ENCODE data around the gene CCDC86.

CCDC86 gene

DNA sequence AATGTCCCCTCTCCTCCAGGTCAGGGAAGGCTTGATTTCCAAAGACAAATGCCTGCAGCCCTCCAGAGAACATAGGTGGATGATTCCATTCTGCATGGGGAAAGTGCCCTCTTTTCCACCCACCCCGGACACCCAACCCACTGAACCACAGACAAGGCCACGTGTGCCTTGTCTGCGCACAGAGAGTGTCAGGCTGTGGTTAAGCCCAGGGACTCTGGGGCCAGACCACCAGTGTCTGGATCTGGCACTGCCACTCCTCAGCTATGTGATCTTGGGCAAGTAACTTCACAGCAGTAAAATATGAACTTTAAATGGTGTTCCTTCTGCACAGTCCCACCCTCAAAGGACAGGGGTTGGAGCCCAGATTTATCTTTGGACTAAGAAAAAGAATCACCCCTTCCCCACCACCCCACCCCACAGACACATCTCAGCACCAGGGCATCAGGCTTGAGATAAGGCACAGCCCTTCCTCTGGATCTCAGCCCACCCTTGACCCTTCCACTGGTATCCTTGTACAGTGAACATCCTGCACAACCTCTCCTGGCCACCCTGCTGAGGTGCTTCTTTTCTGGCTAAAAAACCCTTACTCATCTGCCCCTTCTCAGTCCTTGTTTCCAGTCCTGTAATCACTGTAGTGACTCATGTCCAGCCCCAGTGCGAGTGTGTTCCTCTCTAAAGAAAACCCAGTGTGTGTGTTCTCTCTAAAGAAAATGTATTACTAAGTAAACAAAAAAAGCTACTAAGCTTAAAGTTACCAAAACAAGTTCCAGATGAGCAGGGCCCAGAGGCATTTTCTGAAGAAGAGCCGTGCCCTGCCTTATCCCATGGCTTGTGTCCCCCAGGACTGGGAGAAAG lies 15.7 kb downstream of the CCDC86 start:
- in situ Hi-C loops (cut with MboI; ENCODE audit: low pct_unique_long_range_greater_than_20kb, low sequenced_read_pairs, unreplicated experiment), result loop anchor here (10.0 kb wide), 1 partner anchor 73 kb away; the partner anchor contains the start of gene MS4A10
- no peak for DNase-seq (ENCODE audit: low spot score)
- TF ChIP-seq, protein P1, sequence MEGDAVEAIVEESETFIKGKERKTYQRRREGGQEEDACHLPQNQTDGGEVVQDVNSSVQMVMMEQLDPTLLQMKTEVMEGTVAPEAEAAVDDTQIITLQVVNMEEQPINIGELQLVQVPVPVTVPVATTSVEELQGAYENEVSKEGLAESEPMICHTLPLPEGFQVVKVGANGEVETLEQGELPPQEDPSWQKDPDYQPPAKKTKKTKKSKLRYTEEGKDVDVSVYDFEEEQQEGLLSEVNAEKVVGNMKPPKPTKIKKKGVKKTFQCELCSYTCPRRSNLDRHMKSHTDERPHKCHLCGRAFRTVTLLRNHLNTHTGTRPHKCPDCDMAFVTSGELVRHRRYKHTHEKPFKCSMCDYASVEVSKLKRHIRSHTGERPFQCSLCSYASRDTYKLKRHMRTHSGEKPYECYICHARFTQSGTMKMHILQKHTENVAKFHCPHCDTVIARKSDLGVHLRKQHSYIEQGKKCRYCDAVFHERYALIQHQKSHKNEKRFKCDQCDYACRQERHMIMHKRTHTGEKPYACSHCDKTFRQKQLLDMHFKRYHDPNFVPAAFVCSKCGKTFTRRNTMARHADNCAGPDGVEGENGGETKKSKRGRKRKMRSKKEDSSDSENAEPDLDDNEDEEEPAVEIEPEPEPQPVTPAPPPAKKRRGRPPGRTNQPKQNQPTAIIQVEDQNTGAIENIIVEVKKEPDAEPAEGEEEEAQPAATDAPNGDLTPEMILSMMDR (IDR thresholded peaks at IDR 0.05; ENCODE audit: extremely low read depth, insufficient read depth, missing control alignments), result no peak

DNA sequence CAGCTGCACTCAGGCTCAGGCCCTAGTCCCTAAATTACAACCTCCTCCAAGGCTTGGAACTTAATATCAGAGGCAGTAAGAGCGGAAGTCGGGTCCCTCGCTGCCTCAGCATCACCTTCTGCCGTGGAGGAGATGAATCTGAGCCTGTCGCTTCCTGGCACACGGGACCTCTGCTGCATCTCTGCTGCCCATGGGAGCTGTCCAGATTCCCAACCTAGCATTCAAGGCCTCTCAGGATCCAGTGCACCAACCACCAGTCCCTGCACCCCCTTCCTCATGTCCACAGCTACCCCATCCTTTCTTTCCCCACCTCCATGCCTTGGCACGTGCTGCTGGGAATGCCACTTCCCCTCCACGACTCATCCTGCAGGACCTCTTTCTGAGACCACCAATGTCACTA lies 16.3 kb downstream of the CCDC86 start:
- in situ Hi-C loops (cut with MboI; ENCODE audit: low pct_unique_long_range_greater_than_20kb, low sequenced_read_pairs, unreplicated experiment), result loop anchor here (10.0 kb wide), 1 partner anchor 73 kb away; the partner anchor contains the start of gene MS4A10
- TF ChIP-seq, protein P1 (IDR thresholded peaks at IDR 0.05; ENCODE audit: extremely low read depth, insufficient read depth, missing control alignments), result no peak
- DNase-seq (ENCODE audit: low spot score), result no peak

DNA sequence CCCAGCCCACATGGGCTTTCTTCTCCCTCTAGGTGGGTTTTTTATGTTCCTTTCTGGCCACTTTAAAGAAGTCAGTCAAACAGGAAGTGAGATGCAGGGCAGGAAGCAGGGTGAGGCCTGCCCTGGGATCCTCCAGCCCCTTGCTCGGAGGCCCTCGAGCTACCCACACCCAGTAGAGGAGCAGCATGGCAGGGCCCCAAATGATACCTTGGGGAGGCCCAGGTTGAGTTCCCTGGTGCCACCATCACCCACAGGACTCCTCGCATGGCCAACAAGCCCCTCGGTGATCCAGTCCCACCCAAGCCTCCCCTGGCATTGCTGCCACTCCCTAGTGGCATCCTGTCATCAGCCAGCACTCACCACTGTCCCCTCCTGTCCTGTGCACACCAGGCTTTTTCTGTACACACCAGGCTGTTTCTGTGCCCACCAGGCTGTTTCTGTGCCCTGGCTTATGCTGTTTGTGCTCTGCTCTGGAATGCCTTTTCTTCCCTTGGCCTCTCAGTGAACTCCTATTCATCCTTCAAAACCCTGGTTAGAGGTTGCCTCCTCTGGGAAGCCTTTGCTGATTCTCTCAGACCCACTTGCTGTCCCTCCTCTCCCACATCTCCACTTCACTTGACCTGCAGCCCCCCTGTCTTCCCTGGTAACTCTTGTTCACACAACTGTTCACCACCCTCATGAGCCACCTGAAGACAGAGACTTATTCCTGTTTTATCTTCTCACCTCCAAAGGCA lies 17.0 kb downstream of the CCDC86 start:
- DNase-seq (ENCODE audit: low spot score), result no peak
- in situ Hi-C loops (cut with MboI; ENCODE audit: low pct_unique_long_range_greater_than_20kb, low sequenced_read_pairs, unreplicated experiment), result loop anchor here (10.0 kb wide), 1 partner anchor 74 kb away; the partner anchor contains the start of gene MS4A10
- TF ChIP-seq, protein P1 (IDR thresholded peaks at IDR 0.05; ENCODE audit: extremely low read depth, insufficient read depth, missing control alignments), result no peak

DNA sequence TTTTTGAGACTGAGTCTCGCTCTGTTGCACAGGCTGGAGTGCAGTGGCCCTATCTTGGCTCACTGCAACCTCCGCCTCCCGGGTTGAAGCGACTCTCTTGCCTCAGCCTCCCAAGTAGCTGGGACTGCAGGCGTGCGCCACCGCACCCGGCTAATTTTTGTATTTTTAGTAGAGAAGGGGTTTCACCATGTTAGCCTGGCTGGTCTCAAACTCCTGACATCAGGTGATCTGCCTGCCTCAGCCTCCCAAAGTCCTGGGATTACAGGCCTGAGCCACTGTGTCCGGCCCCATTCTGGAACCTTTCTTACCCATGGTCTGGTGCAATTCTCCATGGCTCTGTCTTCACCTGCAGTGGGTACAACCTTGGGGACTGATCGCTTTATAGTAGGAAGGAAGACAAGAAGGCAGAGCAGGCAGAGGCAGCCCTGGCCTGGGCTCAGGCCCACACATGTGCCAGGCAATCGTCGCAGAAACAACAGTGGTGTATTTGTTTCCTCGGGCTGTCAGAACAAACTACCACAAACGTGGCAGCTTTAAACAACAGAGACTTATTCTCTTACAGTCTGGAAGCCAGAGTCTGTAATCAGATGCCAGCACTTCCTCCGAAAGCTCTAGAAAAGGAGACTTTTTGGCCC lies 17.8 kb downstream of the CCDC86 start:
- TF ChIP-seq, protein P1 (IDR thresholded peaks at IDR 0.05; ENCODE audit: extremely low read depth, insufficient read depth, missing control alignments), result no peak
- in situ Hi-C loops (cut with MboI; ENCODE audit: low pct_unique_long_range_greater_than_20kb, low sequenced_read_pairs, unreplicated experiment), result loop anchor here (10.0 kb wide), 1 partner anchor 75 kb away; the partner anchor contains the start of gene MS4A10
- DNase-seq (ENCODE audit: low spot score), result no peak

DNA sequence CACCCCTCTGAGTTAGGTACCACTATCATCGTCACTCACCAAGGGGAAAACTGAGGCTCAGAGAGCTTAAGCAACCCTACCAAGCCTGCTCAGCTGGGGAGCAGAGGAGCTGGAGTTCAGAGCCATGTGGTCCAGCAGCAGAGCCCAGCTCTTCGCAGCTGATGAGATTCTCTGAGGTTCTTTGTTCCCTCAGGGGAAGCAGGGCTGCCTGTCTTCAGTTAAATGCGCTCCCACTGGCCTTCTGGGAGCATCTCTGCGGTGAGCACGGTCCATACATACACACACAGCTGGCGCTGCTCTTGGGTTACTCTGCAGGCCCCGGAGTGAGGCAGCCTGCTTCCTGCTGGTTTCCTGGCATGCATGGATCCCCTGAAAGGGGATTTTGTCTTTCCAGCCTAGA lies 19.0 kb downstream of the CCDC86 start:
- TF ChIP-seq, protein P1 (IDR thresholded peaks at IDR 0.05; ENCODE audit: extremely low read depth, insufficient read depth, missing control alignments), result no peak
- no peak for DNase-seq (ENCODE audit: low spot score)
- in situ Hi-C loops (cut with MboI; ENCODE audit: low pct_unique_long_range_greater_than_20kb, low sequenced_read_pairs, unreplicated experiment), result no loop called here

DNA sequence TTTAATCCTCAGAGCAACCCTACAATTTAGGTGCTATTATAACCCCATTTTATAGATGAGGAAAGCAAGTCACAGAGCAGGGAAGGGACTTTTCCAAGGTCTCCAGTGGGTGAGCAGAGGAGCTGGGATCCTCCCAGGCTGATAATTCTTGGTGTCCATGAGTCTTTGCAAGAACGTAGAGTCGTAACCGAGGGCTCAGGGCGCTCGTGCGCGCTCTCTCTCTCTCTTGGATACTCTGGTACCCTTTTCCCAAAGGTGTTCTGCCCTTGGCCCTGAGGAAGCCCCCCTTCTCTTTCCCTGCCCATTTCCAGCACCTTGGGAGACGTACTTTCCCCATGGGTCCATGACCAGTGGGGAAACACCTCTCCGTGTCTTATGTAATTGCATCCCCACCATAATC lies 20.3 kb downstream of the CCDC86 start:
- in situ Hi-C loops (cut with MboI; ENCODE audit: low pct_unique_long_range_greater_than_20kb, low sequenced_read_pairs, unreplicated experiment), result no loop called here
- DNase-seq (ENCODE audit: low spot score), result no peak
- TF ChIP-seq, protein P1 (IDR thresholded peaks at IDR 0.05; ENCODE audit: extremely low read depth, insufficient read depth, missing control alignments), result no peak
